Upper lobe of left lung (tissue), 4 donors: Measurements from ENCODE around the gene CHCHD6.

ENCODE experiments used
- CTCF ChIP-seq, 6 experiments: fragments of 450-650 bp in 4 of 6; fragments of 200-600 bp in 2 of 6; sonication (generic) in 2 of 6; IDR thresholded peaks; one replicate each; pipeline ENCODE4 v1.5.1; 2016 to 2019; ENCODE audit warnings: antibody characterized with exemption in 6 of 6
- EP300 ChIP-seq, 4 donors: sonication (generic); formaldehyde crosslinking; IDR thresholded peaks; one replicate each; pipeline ENCODE4 v1.5.1; 2017; ENCODE audit warnings: antibody characterized with exemption in 4 of 4, control low read depth in 2 of 4
- POLR2AphosphoS5 ChIP-seq, 2 donors: sonication (generic); formaldehyde crosslinking; IDR thresholded peaks; one replicate each; pipeline ENCODE4 v1.5.1; 2017; ENCODE audit warnings: antibody characterized with exemption in 2 of 2

DNA sequence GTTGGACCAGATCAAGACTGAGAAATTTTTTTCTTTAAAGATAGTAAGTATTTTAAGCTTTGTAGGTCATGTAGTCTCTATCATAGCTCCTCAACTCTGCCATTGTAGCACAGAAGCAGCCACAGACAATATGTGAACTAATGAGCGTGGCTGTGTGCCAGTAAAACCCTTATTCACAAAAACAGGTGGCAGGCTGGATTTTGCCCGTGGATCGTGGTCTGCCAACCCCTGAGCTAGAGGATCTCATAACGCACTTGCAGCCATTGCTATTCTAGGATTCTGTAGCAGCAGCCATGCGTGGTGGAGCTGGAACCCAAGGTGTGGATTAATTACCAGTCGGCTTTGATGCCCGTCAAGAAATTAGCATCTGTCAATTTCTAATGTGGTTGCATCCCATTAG, 210.2 kb downstream of the CHCHD6 start:
- no peak for TF ChIP-seq CTCF (IDR thresholded peaks at IDR 0.05)
- TF ChIP-seq POLR2AphosphoS5 (IDR thresholded peaks at IDR 0.05): no peak
- TF ChIP-seq EP300 (IDR thresholded peaks at IDR 0.05): no peak
